PC-9 (cell line): Measurements from ENCODE around the gene ZC3HAV1. TPM values are rescaled to one million over a fixed set of nuclear protein-coding genes. Genes with fewer than 3 reads are reported as not detected.

Experiments used
- BruUV-seq: library from RNA; stranded (reverse); fragments of 400-500 nt; replicated peaks from 2 replicates; lab custom pipeline; 2021; lab: Mats Ljungman, UMichigan
- CTCF ChIA-PET: fragments of 300-600 bp; sonication (Branson Sonifier 250); formaldehyde crosslinking; loops from one replicate; lab custom pipeline; 2022; ENCODE audit warnings: antibody characterized with exemption; lab: Charles Lee
- POLR2A ChIA-PET: fragments of 300-600 bp; sonication (Branson Sonifier 250); formaldehyde crosslinking; loops from one replicate; lab custom pipeline; 2022; ENCODE audit warnings: antibody characterized with exemption; ENCODE audit not compliant: unreplicated experiment; lab: Charles Lee
- DNase-seq, 2 experiments: peaks; one replicate each; pipeline versions ENCODE4 v3.0.0 to v3.0.0-alpha.2; 2015 to 2022; ENCODE audit warnings: mixed read lengths in 1 of 2
- H2AFZ ChIP-seq: fragments of 200-600 bp; sonication (generic); 2 replicates; pipeline ENCODE4 v1.8.1; 2017; ENCODE audit warnings: antibody characterized with exemption
- H3F3A ChIP-seq: fragments of 200-600 bp; sonication (generic); 2 replicates; pipeline ENCODE4 v1.8.1; 2017; ENCODE audit warnings: antibody characterized with exemption, mild to moderate bottlenecking, low read depth; ENCODE audit not compliant: insufficient read depth
- H3K27ac ChIP-seq: fragments of 200-600 bp; sonication (generic); 2 replicates; pipeline ENCODE4 v1.6.1; 2016; ENCODE audit warnings: mixed run types
- H3K27me3 ChIP-seq: fragments of 200-600 bp; sonication (generic); 2 replicates; pipeline ENCODE4 v1.6.1; 2016; ENCODE audit warnings: low read depth, mixed run types; ENCODE audit not compliant: insufficient read depth
- H3K36me3 ChIP-seq: fragments of 200-600 bp; sonication (generic); 2 replicates; pipeline ENCODE4 v1.6.1; 2016; ENCODE audit warnings: low read depth, mixed run types
- H3K4me1 ChIP-seq: fragments of 200-600 bp; sonication (generic); replicated peaks from 2 replicates; pipeline ENCODE4 v1.6.1; 2016; ENCODE audit warnings: mixed run types; ENCODE audit not compliant: insufficient read depth
- H3K4me2 ChIP-seq: fragments of 200-600 bp; sonication (generic); 2 replicates; pipeline ENCODE4 v1.6.1; 2017; ENCODE audit warnings: mixed run types
- H3K4me3 ChIP-seq: fragments of 200-600 bp; sonication (generic); 2 replicates; pipeline ENCODE4 v1.6.1; 2016; ENCODE audit warnings: mixed run types
- H3K79me2 ChIP-seq: fragments of 200-600 bp; sonication (generic); 2 replicates; pipeline ENCODE4 v1.6.1; 2017; ENCODE audit warnings: low read depth, mixed run types
- H3K9me2 ChIP-seq: fragments of 200-600 bp; sonication (generic); 2 replicates; pipeline ENCODE4 v1.8.1; 2017; ENCODE audit warnings: mild to moderate bottlenecking; ENCODE audit not compliant: insufficient read depth
- H3K9me3 ChIP-seq: fragments of 200-600 bp; sonication (generic); 2 replicates; pipeline ENCODE4 v1.8.1; 2016; ENCODE audit warnings: low read depth; ENCODE audit not compliant: insufficient read depth
- H4K20me1 ChIP-seq: fragments of 200-600 bp; sonication (generic); 2 replicates; pipeline ENCODE4 v1.8.1; 2017; ENCODE audit not compliant: insufficient read depth
- EZH2 ChIP-seq: fragments of 200-600 bp; sonication (generic); IDR thresholded peaks from 2 replicates; pipeline ENCODE4 v1.8.0; 2017; ENCODE audit warnings: antibody characterized with exemption, low read depth
- intact Hi-C: fragments of 100-400 bp; cut with micrococcal nuclease; formaldehyde crosslinking; loops from one replicate; pipeline ENCODE4 v1.10.0; 2022; ENCODE audit not compliant: unreplicated experiment
- total RNA-seq: library from RNA; stranded (reverse); gene quantifications from 2 replicates; pipeline ENCODE4 v1.2.3, GENCODE V29; 2021
- TF ChIP-seq, protein P1 (sequence below): fragments of 200-600 bp; sonication (generic); conservative IDR thresholded peaks from 2 replicates; pipeline ENCODE4 v1.6.1; 2017; ENCODE audit warnings: mixed run types, antibody characterized with exemption, mild to moderate bottlenecking, moderate library complexity

The ZC3HAV1 gene
- total RNA-seq, 1 experiment from 2014 or later, result 36.7 TPM

DNA sequence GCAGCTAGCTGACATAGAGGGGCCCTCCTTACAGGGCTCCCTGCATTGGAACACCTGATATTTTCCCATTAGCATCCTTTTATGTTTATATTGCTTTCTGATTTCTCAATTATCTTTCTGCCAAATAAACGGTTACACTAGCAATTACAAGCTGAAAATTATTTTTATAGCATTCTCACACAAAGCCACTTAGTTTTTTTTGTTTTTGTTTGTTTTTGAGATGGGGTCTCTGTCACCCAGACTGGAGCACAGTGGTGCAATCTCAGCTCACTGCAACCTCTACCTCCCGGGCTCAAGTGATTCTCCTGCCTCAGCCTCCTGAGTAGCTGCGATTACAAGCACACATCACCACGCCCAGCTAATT, 9.9 kb upstream of the ZC3HAV1 start:
- BruUV-seq, result no TSS peak
- Histone ChIP-seq H3K4me1 (peaks cover 27% of the 10 kb centered on the region), H4K20me1 (no peaks in the 10 kb centered on the region), H3K9me3 (no peaks in the 10 kb centered on the region), H3K9me2 (no peaks in the 10 kb centered on the region), H3K36me3 (no peaks in the 10 kb centered on the region), H3K27me3 (no peaks in the 10 kb centered on the region), H3F3A (peaks cover 22% of the 10 kb centered on the region), H2AFZ (no peak overlapping the region), H3K79me2 (no peaks in the 10 kb centered on the region), H3K27ac (no peak overlapping the region), H3K4me2 (no peak overlapping the region), H3K4me3 (no peak overlapping the region)
- ChIA-PET POLR2A (no interaction called here), CTCF (no interaction called here)
- DNase-seq, result no peak
- intact Hi-C loops, result no loop called here
- TF ChIP-seq, protein P1, sequence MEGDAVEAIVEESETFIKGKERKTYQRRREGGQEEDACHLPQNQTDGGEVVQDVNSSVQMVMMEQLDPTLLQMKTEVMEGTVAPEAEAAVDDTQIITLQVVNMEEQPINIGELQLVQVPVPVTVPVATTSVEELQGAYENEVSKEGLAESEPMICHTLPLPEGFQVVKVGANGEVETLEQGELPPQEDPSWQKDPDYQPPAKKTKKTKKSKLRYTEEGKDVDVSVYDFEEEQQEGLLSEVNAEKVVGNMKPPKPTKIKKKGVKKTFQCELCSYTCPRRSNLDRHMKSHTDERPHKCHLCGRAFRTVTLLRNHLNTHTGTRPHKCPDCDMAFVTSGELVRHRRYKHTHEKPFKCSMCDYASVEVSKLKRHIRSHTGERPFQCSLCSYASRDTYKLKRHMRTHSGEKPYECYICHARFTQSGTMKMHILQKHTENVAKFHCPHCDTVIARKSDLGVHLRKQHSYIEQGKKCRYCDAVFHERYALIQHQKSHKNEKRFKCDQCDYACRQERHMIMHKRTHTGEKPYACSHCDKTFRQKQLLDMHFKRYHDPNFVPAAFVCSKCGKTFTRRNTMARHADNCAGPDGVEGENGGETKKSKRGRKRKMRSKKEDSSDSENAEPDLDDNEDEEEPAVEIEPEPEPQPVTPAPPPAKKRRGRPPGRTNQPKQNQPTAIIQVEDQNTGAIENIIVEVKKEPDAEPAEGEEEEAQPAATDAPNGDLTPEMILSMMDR, result no peak
- TF ChIP-seq EZH2, result no peak

DNA sequence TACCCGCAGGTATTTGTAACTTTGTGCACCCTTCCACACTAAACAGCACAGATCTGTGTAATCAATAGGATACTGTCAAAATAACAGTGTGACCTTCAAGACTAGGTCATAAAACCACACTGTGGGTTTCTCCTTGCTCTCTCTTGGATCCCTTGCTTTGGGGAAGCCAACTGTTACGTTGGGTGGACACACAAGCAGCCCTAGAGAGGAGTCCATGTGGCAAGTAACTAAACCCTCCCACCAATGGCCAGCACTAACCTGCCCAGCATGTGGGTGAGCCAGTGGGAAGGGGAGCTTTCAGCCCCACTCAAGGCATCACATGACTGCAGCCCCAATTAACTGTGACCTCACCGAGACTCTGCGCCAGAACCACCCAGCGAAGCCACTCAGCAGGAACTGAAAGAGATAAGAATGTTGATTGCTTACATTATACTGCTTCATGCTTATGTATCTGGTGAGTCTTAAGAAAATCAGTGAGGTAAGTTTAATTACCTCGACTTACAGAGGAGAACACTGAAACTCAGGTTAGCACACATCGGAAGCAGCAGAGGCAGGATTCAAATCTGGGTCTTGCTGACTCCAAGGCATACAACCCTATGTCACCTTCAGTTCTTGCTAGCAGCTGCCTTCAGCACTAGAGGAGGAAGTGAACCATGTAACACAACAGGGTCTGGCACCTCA, 9.4 kb upstream of the ZC3HAV1 start:
- Histone ChIP-seq H3K27ac (peak overlapping the region; percentile 37), H3K4me3 (no peak overlapping the region), H3K79me2 (no peaks in the 10 kb centered on the region), H3K4me1 (peaks cover 27% of the 10 kb centered on the region), H3K36me3 (no peaks in the 10 kb centered on the region), H3K4me2 (peak overlapping the region; percentile 67), H3K9me3 (no peaks in the 10 kb centered on the region), H2AFZ (no peak overlapping the region), H3F3A (peaks cover 22% of the 10 kb centered on the region), H3K27me3 (no peaks in the 10 kb centered on the region), H4K20me1 (no peaks in the 10 kb centered on the region), H3K9me2 (no peaks in the 10 kb centered on the region)
- no TSS peak for BruUV-seq
- ChIA-PET POLR2A (no interaction called here), CTCF (no interaction called here)
- intact Hi-C loops, result no loop called here
- no peak for DNase-seq
- TF ChIP-seq, protein P1, result no peak
- no peak for TF ChIP-seq EZH2

DNA sequence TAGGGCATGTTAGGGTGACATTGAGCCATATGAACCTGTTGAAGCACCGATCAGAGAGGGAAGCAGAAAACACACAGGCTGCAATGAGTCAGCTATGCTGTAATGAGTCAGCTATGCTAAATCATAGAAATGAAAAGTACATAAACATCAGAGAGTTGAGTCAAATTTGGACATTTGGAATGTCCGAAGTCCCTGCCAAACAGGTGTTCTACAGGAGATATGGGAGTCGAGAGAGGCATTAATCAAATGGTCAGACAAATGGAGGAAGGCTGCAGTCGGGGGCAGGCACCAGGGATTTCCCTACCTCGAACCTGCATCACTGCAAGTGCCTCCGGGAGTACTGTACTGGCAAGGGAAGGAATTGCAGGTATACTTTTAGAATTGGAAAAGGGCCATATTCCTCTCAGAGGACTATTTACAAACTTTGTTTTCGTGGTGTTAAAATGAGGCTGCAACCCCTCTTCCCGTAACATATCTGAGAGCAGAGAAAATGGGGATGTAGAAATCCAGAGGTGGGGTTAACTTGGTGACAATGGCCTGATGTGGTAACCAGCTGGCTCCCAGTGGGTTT, 8.8 kb upstream of the ZC3HAV1 start:
- Histone ChIP-seq H3K4me2 (peak overlapping the region; percentile 67), H3K4me1 (peaks cover 27% of the 10 kb centered on the region), H3K4me3 (peak overlapping the region; percentile 30; the same call in 1 of the 2 replicates), H3K9me2 (no peaks in the 10 kb centered on the region), H3K9me3 (no peaks in the 10 kb centered on the region), H3K27ac (peak overlapping the region; percentile 37), H3F3A (peaks cover 22% of the 10 kb centered on the region), H3K27me3 (no peaks in the 10 kb centered on the region), H2AFZ (no peak overlapping the region), H3K79me2 (no peaks in the 10 kb centered on the region), H4K20me1 (no peaks in the 10 kb centered on the region), H3K36me3 (no peaks in the 10 kb centered on the region)
- POLR2A ChIA-PET, result interaction anchor here (0.6 kb wide), 1 partner anchor 366 kb away, joined by 4 read pairs; no protein-coding TSS in a partner anchor
- no peak for TF ChIP-seq EZH2
- TF ChIP-seq, protein P1, result no peak
- BruUV-seq, result no TSS peak
- intact Hi-C loops, result no loop called here
- CTCF ChIA-PET, result no interaction called here
- peak; percentile 46 to 98 for DNase-seq
